Central memory CD8-positive, alpha-beta T cell (primary cell): ENCODE results near the gene C1orf198.

Experiments used
- ATAC-seq: fragments of 150-1000 bp; cut with Tn5 transposase; replicated peaks from 2 replicates; pipeline ENCODE4 v1.10.0; 2022; ENCODE audit warnings: mild to moderate bottlenecking, moderate FRiP score, moderate number of reproducible peaks; ENCODE audit not compliant: poor library complexity, severe bottlenecking; ENCODE audit errors: extremely low read depth
- DNase-seq, 2 donors: peaks; one replicate each; pipeline ENCODE4 v3.0.0; 2021; ENCODE audit warnings: low spot score in 2 of 2
- H3K27ac Mint-ChIP-seq: one replicate; pipeline ENCODE4 v1.8.0; 2022; ENCODE audit warnings: low read depth, mild to moderate bottlenecking, moderate library complexity, mixed read lengths
- H3K27me3 Mint-ChIP-seq: one replicate; pipeline ENCODE4 v1.8.0; 2022; ENCODE audit warnings: mixed read lengths
- H3K36me3 Mint-ChIP-seq: one replicate; pipeline ENCODE4 v1.8.0; 2022; ENCODE audit warnings: mild to moderate bottlenecking, moderate library complexity, mixed read lengths; ENCODE audit not compliant: insufficient read depth
- H3K4me1 Mint-ChIP-seq: one replicate; pipeline ENCODE4 v1.8.0; 2022; ENCODE audit warnings: mixed read lengths
- H3K4me3 Mint-ChIP-seq: one replicate; pipeline ENCODE4 v1.8.0; 2022; ENCODE audit warnings: mild to moderate bottlenecking, moderate library complexity, mixed read lengths
- H3K9me3 Mint-ChIP-seq: one replicate; pipeline ENCODE4 v1.8.0; 2022; ENCODE audit warnings: mixed read lengths

C1orf198 gene

DNA sequence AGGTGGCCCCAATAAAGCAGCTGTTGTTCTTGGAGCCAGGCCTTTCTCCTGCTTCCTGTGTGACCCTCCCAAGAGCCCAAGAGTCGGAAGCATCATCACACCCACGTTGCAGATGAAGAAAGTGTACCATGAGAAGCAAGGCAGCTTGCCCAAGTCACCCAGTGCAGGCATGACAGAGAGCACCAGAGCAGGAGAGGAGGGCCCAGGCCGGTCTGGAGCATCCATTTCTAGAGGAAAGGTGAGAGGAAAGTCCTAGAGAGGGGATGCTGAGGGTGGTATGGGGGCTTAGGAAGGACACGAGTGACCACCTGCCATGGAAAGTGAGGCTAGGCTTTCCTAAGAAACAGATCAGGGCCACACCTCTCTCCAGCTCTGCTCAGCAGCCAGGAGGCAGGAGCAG is 47.0 kb downstream of the C1orf198 start:
- Mint-ChIP-seq H3K27ac (no peak overlapping the region), H3K4me1 (no peaks in the 10 kb centered on the region), H3K27me3 (peaks cover 67% of the 10 kb centered on the region), H3K4me3 (no peak overlapping the region), H3K9me3 (no peaks in the 10 kb centered on the region), H3K36me3 (no peaks in the 10 kb centered on the region)
- ATAC-seq = no peak
- DNase-seq = no peak

DNA sequence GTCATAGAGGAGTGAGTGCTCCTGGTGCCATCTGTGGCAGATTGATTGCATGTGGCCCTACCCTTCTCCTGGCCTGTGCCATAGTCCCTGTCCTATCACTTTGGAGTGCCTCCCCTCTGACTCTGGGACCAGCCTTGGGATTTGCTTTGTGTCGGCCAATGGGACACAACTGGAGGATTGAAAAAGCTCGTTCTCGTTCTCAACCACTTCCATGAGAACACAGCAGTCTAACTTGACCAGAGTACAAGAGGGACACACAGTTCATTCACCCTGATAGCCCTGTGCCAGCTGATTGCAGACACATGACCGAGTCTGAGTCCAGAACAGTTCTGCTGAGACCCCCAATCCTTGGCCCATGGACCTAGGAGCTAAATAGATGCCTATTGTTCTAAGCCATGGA is 47.8 kb downstream of the C1orf198 start:
- Mint-ChIP-seq H3K9me3 (no peaks in the 10 kb centered on the region), H3K27ac (no peak overlapping the region), H3K4me1 (no peaks in the 10 kb centered on the region), H3K4me3 (no peak overlapping the region), H3K36me3 (no peaks in the 10 kb centered on the region), H3K27me3 (peaks cover 64% of the 10 kb centered on the region)
- DNase-seq = no peak
- ATAC-seq = no peak

- H3K27ac Mint-ChIP-seq = no peak overlapping the region
- no peaks in the 10 kb centered on the region for H3K9me3 Mint-ChIP-seq
- no peaks in the 10 kb centered on the region for H3K36me3 Mint-ChIP-seq
- H3K4me3 Mint-ChIP-seq = no peak overlapping the region
- H3K4me1 Mint-ChIP-seq = no peaks in the 10 kb centered on the region
- no peak for DNase-seq
- ATAC-seq = no peak
- peaks cover 65% of the 10 kb centered on the region for H3K27me3 Mint-ChIP-seq
Observed at GRCh38 chr1:230819976-230820375, 48.3 kb downstream of the C1orf198 start.

DNA sequence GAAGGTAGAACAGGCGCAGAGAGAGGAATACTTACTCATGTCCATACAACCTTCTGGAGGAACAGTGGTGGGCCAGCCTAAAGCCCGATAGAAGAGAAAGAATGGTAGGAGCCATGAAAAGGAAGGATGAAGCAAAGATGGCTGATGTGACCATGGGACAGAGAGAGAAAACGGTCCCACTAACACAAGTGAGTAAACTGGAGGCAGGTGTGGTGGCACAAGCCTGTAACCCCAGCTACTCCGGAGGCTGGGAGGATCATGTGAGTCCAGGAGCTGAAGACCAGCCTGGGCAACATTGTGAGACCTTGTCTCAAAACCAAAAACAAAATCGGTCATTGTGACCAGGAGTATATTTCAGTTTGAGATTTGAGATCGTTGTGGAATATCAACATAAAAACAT is 49.4 kb downstream of the C1orf198 start:
- ATAC-seq = no peak
- no peaks in the 10 kb centered on the region for H3K4me1 Mint-ChIP-seq
- H3K9me3 Mint-ChIP-seq = no peaks in the 10 kb centered on the region
- no peak for DNase-seq
- H3K27me3 Mint-ChIP-seq = peaks cover 65% of the 10 kb centered on the region
- no peak overlapping the region for H3K4me3 Mint-ChIP-seq
- H3K36me3 Mint-ChIP-seq = no peaks in the 10 kb centered on the region
- no peak overlapping the region for H3K27ac Mint-ChIP-seq

GRCh38 chr1:230818367-230818766 is 50.0 kb downstream of the C1orf198 start:
- ATAC-seq (no peak), DNase-seq (no peak)
- Mint-ChIP-seq H3K27ac (no peak overlapping the region), H3K9me3 (peaks cover 2% of the 10 kb centered on the region), H3K4me3 (no peak overlapping the region), H3K36me3 (no peaks in the 10 kb centered on the region), H3K4me1 (no peaks in the 10 kb centered on the region), H3K27me3 (peaks cover 69% of the 10 kb centered on the region)

DNA sequence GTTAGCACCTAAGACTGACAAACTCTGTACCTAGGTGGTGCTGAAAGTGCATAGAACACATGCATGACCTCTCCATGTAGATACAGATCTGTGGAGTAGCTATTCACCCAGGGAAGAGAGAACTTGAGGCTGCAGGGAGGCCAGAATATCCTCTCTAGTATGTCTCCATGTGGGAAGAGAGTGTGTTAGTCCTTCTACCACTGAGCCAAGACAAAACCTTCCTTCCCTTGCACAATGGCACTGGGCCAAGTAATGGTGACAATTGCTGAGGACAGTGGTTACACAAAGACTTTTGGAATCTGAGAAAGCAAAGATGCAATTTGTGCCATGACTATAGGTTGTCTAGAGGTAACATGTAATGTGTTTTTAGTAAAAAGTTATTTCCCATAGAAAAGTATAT is 52.3 kb downstream of the C1orf198 start:
- no peak for ATAC-seq
- no peaks in the 10 kb centered on the region for H3K4me1 Mint-ChIP-seq
- no peak overlapping the region for H3K27ac Mint-ChIP-seq
- no peak for DNase-seq
- no peak overlapping the region for H3K4me3 Mint-ChIP-seq
- H3K9me3 Mint-ChIP-seq = peaks cover 12% of the 10 kb centered on the region
- H3K36me3 Mint-ChIP-seq = no peaks in the 10 kb centered on the region
- H3K27me3 Mint-ChIP-seq = peaks cover 71% of the 10 kb centered on the region

DNA sequence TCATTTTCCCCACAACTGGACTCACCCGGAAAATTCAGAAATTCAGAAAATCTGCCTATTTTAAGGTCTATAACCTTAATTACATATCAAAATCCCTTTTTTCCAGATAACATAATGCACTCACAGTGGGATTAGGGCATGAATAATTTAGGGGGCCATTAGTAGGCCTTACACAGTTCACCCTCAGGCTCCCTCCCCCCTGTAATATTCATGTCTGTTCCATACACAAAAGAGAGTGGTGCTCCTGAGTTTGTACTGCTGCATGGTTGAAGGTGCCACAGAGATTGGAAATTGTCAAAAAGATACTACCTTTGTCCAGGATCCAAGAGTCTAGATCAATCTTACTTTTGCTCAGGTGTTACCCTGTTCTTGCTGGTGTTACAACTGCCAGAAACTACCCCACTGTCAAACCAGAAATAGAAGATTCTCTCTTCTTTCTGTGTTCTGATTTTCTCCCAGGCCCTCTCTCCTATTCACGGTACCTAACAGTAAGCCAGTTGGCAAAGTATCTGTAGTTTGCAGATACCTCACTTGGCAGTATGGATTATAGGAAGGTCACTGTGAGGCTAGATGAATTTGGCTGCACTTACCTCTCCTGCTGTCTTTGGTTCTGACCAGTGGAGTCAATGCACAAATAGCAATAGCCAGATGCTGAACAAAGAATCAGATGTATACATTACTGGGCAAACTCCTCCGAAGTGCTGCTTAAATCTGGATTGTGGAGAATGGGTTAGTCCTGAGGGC is 53.2 kb downstream of the C1orf198 start:
- peaks cover 12% of the 10 kb centered on the region for H3K9me3 Mint-ChIP-seq
- no peaks in the 10 kb centered on the region for H3K4me1 Mint-ChIP-seq
- peaks cover 64% of the 10 kb centered on the region for H3K27me3 Mint-ChIP-seq
- DNase-seq = no peak
- no peak for ATAC-seq
- no peak overlapping the region for H3K27ac Mint-ChIP-seq
- H3K4me3 Mint-ChIP-seq = no peak overlapping the region
- no peaks in the 10 kb centered on the region for H3K36me3 Mint-ChIP-seq

- DNase-seq (no peak), ATAC-seq (no peak)
- H3K27me3 Mint-ChIP-seq = peaks cover 47% of the 10 kb centered on the region
- no peaks in the 10 kb centered on the region for H3K4me1 Mint-ChIP-seq
- no peak overlapping the region for H3K27ac Mint-ChIP-seq
- H3K4me3 Mint-ChIP-seq = no peak overlapping the region
- H3K9me3 Mint-ChIP-seq = peaks cover 12% of the 10 kb centered on the region
- H3K36me3 Mint-ChIP-seq = no peaks in the 10 kb centered on the region
Observed at GRCh38 chr1:230812568-230812967, 55.8 kb downstream of the C1orf198 start.

DNA sequence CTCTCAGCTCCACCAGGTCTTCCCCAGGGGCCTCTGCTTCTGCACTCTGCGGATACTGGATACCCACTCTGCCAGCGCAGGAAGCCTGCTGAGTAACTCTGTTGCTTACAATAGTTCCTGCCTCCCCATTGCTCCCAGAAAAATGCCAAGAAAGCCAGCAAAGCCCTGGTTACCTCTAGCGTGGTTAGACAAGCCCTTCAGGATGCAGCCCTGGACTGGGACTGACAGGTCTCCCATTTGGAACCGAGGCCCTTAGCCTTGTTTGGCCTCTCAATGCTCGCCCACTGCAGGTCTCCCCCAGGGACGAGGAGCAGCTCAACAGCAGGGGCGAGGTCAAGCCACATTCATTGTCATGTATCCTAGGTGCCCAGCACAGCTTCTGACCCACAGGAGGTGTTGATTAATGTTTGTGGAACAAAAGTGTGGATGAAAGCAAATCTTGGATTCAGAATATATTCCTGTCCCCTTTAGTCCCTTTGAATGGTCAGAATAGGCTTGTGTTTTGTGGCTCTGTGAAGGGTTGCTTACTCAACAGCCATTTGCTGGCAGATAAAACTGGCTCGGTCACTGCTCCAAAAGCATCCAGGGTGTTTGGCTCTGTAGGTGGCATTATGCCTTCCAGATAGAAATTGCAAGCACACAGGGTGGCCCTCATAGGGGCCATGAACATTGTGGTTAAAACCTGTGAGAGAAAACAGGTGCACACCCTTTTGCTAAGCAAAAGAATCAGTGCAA is 58.9 kb downstream of the C1orf198 start:
- no peak for DNase-seq
- ATAC-seq = no peak
- Mint-ChIP-seq H3K4me1 (no peaks in the 10 kb centered on the region), H3K36me3 (no peaks in the 10 kb centered on the region), H3K4me3 (no peak overlapping the region), H3K27ac (no peak overlapping the region), H3K9me3 (peaks cover 18% of the 10 kb centered on the region), H3K27me3 (peaks cover 23% of the 10 kb centered on the region)

GRCh38 chr1:230808281-230808872 is 59.9 kb downstream of the C1orf198 start:
- Mint-ChIP-seq H3K36me3 (no peaks in the 10 kb centered on the region), H3K4me1 (no peaks in the 10 kb centered on the region), H3K27me3 (peaks cover 12% of the 10 kb centered on the region), H3K4me3 (no peak overlapping the region), H3K9me3 (peaks cover 16% of the 10 kb centered on the region), H3K27ac (no peak overlapping the region)
- no peak for ATAC-seq
- no peak for DNase-seq

DNA sequence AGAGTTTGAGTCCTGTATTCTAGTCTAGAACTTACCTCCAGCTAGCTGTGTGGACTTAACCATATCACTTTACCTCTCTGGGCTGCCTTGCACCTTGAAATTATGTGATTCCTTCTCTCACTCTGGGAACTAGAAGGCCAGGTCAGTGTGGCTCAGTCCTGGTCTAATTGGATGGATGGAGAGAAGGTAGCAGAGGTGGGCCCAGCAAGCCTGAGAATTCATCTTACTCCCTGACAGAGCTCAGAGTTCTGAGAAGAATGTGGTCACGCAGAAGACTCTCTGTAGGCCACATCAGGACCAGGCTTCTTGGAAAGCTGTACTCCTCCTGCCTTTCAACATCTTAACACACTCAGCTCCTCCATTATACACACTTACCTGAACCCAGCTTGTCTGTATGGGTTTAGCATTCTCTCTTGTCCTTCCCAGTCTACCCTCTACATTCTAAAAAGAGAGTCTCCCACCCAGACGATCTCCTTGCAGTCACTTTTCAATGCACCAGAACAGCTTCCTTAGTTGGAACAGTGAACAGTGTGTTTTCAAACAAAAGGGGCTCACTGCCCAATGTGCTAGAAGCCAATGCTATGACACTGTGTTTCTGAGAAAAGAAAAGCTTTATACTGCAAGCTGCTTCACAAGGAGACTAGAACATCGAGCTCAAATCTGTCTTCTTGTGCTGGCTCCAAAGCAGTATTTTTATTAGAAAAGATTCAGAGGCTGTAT is 60.6 kb downstream of the C1orf198 start:
- Mint-ChIP-seq H3K27me3 (peaks cover 6% of the 10 kb centered on the region), H3K4me3 (no peak overlapping the region), H3K27ac (no peak overlapping the region), H3K9me3 (peaks cover 9% of the 10 kb centered on the region), H3K36me3 (no peaks in the 10 kb centered on the region), H3K4me1 (no peaks in the 10 kb centered on the region)
- no peak for ATAC-seq
- DNase-seq = no peak

DNA sequence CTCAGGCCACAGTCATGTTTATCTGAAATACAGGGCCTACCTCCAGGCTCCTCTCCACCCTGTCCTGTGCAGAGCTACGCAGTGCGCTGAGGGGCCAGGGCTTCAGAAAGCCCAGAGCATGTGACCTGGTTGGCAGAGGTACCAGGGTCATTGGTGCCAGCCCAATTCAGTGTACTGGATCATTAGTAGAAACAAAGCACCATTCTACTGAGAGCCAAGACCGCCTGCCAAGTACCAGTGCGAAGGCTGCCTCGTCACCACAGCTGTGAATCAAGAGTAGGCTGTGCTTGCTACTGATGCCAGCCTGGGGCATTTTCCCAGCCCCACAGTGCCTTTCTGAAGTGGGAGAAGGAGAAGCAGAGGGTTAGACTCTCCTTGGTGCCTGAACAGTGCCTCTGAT is 61.3 kb downstream of the C1orf198 start:
- Mint-ChIP-seq H3K36me3 (peaks cover 2% of the 10 kb centered on the region), H3K4me1 (no peaks in the 10 kb centered on the region), H3K9me3 (peaks cover 5% of the 10 kb centered on the region), H3K27ac (no peak overlapping the region), H3K4me3 (no peak overlapping the region), H3K27me3 (peaks cover 7% of the 10 kb centered on the region)
- no peak for DNase-seq
- no peak for ATAC-seq
